SK-N-MC (cell line): ENCODE data around the gene LGALS7B.

Experiments used
- EZH2 ChIP-seq: fragments of 200-600 bp; sonication (generic); IDR thresholded peaks from one replicate; pipeline ENCODE4 v1.6.1; 2017; ENCODE audit warnings: antibody characterized with exemption
- POLR2AphosphoS5 ChIP-seq: IDR thresholded peaks from 2 replicates; pipeline ENCODE4 v1.6.1; 2012; ENCODE audit warnings: mild to moderate bottlenecking, low read depth, low read length, borderline replicate concordance

- TF ChIP-seq POLR2AphosphoS5, result no peak
- TF ChIP-seq EZH2, result no peak
Measured at GRCh38 chr19:38833092-38833425, 44.1 kb downstream of the LGALS7B start.
